HUDEP-2 (cell line): Measurements from ENCODE around the gene PHKB.
"Not testable (repeated sequence)": the region's sequence is repeated elsewhere in the genome, so short reads cannot be mapped to it uniquely, and the experiment has no call there.

Experiments
- DNase-seq, 76 experiments: peaks; one replicate each; lab custom pipeline; 2025; ENCODE audit not compliant: unreplicated experiment in 76 of 76; lab: John Stamatoyannopoulos, UW

Gene PHKB

GRCh38 chr16:47460711-47461597, at the start of gene PHKB, which contains the start of gene ITFG1:
PHKB (plus strand) TSS chr16:47461331; CDS start chr16:47461351, 20 bp downstream.
ITFG1 (minus strand) TSS chr16:47461063; CDS start chr16:47461045, 18 bp downstream.
- DNase-seq = peak in 75 of 76 experiments; percentile 23 to 93 (median 82)

DNA sequence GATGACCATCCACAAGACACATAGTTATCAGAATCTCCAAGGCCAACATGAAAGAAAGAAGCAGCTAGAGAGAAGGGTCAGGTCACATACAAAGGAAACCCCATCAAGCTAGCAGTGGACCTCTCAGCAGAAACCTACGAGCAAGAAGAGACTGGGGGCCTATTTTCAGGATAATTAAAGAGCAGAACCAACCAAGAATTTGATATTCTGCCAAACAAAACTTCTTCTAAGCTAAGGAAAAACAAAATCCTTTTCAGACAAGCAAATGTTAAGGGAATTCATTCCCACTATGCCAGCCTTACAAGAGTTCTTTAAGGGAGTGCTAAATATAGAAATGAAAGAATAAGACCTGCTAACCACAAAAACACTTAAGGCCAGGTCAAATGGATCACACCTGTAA, 48.1 kb upstream of the PHKB start:
- DNase-seq = no peak

- no peak for DNase-seq
Measured at GRCh38 chr16:47416869-47417268, 44.3 kb upstream of the PHKB start.

- DNase-seq = no peak
Measured at GRCh38 chr16:47424846-47425245, 36.3 kb upstream of the PHKB start.

GRCh38 chr16:47426806-47427205, 34.3 kb upstream of the PHKB start:
- no peak for DNase-seq

GRCh38 chr16:47431960-47432359, 29.2 kb upstream of the PHKB start:
- no peak for DNase-seq

- DNase-seq = not testable (repeated sequence)
Measured at GRCh38 chr16:47434274-47434673, 26.9 kb upstream of the PHKB start.

DNA sequence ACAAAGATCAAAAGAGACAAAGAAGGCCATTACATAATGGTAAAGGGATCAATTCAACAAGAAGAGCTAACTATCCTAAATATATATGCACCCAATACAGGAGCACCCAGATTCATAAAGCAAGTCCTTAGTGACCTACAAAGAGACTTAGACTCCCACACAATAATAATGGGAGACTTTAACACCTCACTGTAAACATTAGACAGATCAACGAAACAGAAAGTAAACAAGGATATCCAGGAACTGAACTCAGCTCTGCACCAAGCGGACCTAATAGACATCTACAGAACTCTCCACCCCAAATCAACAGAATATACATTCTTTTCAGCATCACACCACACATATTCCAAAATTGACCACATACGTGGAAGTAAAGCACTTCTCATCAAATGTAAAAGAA, 21.1 kb upstream of the PHKB start:
- DNase-seq = not testable (repeated sequence)

DNA sequence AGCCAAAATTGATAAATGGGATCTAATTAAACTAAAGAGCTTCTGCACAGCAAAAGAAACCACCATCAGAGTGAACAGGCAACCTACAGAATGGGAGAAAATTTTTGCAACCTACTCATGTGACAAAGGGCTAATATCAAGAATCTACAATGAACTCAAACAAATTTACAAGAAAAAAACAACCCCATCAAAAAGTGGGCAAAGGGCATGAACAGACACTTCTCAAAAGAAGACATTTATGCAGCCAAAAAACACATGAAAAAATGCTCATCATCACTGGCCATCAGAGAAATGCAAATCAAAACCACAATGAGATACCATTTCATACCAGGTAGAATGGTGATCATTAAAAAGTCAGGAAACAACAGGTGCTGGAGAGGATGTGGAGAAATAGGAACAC, 18.2 kb upstream of the PHKB start:
- not testable (repeated sequence) for DNase-seq

GRCh38 chr16:47446431-47446830, 14.7 kb upstream of the PHKB start:
- DNase-seq = no peak

DNA sequence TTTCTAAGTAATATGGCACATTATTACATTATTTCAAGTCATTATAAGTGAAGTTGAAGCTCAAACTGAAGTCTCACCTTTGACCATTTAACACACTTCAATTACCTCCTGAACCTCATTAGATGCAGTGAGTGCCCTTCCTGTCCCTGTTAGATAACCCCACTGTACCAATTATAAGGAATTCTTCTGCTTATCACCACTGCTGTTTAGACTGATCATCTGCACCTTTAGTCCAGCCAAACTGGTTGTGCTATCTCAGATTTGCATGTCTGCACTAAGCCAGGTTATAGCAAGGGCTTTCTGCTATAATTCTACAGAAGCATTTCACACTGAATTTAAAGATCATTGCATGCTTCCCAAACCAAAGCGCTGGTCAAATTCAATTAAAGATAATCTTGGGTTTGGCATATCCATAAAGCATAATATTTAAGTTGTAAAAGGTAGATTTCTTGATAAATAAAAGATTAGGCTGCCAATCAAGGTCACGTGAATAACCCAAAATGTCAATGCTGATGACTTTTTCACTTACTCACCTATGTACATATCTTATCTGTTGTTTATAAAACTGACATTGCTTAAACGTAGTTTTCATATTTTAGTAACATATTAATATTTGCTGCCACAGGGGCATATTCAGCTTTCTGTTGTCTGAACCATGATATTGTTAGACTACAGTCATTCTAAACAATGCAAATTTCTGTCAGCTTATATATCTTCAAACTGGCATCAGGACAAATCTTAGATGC, 12.1 kb upstream of the PHKB start:
- peak in 10 of 76 experiments; percentile 4 to 46 (median 28) for DNase-seq

GRCh38 chr16:47449788-47450187, 11.3 kb upstream of the PHKB start:
- DNase-seq = no peak

DNA sequence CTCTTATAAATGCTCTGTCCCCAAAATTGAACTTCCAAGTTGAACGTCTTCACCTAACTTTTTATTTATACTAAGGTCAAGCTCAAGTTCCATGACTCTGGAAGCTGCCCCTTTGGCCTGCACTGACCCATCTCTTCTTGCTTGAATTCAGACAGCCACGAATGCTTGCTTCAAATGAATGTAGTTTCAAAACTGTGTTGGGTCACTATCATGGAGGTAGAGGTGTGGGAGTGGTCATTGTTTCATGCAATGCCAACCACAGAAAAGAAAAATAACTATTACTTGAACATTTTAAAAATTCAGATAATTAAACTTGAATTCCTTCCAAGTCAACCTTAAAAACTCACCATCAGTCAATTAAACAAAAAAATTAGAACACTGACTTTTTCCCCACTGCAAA, 2.8 kb upstream of the PHKB start:
- peak in 1 of 76 experiments; percentile 22 for DNase-seq

DNA sequence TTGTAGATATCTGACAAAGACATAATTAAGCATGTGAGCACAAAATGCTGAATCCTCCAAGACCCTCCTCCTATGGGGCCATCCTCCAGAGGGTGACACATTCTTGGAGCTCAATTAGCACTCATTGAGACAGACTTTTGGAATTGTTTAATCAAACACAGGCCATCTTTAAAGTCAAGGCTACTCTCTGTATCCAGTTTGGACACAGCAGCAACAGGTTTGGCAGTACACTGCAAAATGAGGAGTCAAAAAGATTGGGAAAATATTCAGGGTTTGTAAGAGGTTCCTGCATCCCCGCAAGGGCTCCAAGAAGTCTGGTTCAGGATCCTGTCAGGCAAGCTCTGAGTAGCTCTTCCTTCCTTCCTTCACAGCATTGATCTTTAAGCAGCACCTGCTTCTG, 1.5 kb upstream of the PHKB start:
- no peak for DNase-seq

DNA sequence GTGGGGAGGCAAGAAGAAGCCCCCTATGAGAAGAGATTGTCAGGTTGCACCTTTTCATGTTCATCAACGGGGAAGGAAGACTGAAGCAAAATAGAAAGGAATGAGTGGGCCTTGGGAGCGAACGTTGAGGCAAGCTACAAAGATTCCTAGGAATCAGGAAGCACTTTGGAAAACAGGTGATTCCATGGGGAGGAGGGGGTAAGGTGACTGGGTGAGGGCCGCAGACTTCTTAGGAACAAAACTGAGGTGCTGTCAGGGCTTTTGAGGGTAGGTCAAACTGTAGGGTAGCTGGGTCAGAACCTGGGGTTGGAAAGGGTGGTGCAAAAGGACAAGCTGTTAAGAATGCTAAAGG, 796 bp upstream of the PHKB start:
- DNase-seq = peak in 1 of 76 experiments; percentile 37

GRCh38 chr16:47461598-47462266, 601 bp downstream of the PHKB start:
- peak in 54 of 76 experiments; percentile 7 to 72 (median 41) for DNase-seq

GRCh38 chr16:47463771-47464624, 2.9 kb downstream of the PHKB start:
- DNase-seq = no peak

DNA sequence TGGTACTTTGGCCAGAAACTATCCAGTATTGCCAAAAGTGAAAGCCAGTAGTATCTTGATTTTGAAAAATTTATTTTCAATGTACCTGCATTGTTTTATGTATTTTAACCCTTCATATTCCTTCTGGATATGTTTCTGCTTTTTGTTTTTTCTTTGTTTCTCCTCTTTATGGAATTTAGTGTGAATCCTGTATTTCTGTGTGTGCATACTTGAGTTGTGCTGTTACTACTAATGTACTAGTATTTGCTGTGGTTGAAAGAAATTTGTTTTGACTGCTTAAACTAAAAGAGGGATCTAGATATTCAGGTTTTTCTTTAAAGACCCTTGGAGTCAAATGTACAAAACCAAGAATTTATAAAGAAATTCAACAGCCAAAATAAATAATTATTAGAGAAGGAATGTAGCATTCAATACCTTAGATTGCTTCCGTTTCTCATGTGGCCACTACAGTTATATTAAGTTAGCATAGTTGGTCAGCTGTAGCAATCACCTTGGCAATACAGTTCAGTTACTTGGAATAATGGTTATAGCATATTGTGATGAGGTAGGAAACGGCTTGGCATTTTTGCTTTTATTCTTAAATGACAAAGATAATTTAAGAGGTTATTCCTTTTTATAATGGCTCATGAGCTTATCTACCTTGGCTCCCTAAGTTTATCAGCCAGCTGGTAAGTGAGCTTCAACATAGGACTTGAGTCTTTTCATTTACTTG, 4.9 kb downstream of the PHKB start:
- DNase-seq = no peak

- DNase-seq = peak in 2 of 76 experiments; percentile 17 to 18
Measured at GRCh38 chr16:47467501-47467900, 6.4 kb downstream of the PHKB start.
